Left lung (tissue), 10 donors: ENCODE measurements around the gene PLAAT1. TPM values are rescaled to one million over a fixed set of nuclear protein-coding genes. Genes with fewer than 3 reads are reported as not detected.

Source experiments
- ATAC-seq: fragments of 200-7000 bp; cut with Tn5 transposase; one replicate; pipeline ENCODE4 v1.9.1; 2020; ENCODE audit warnings: moderate library complexity
- DNase-seq, 4 donors: peaks; one replicate each; pipeline ENCODE4 v3.0.0-alpha.2; 2013 to 2020
- H3K27ac ChIP-seq, 2 donors: fragments of 200-600 bp; sonication (generic) in 1 of 2; one replicate each; pipeline versions ENCODE4 v1.5.0 to v1.8.0; 2020 to 2021
- H3K27me3 ChIP-seq, 2 donors: fragments of 200-600 bp; sonication (generic) in 1 of 2; one replicate each; pipeline versions ENCODE4 v1.5.0 to v1.8.0; 2020 to 2021
- H3K36me3 ChIP-seq, 2 donors: fragments of 200-600 bp; sonication (generic) in 1 of 2; one replicate each; pipeline versions ENCODE4 v1.5.0 to v1.8.0; 2020 to 2021
- H3K4me1 ChIP-seq, 2 donors: fragments of 200-600 bp; one replicate each; pipeline ENCODE4 v1.8.0; 2021
- H3K4me3 ChIP-seq, 2 donors: fragments of 200-600 bp; sonication (generic) in 1 of 2; one replicate each; pipeline versions ENCODE4 v1.5.0 to v1.8.0; 2020 to 2021; ENCODE audit warnings: mild to moderate bottlenecking in 1 of 2
- H3K9me3 ChIP-seq, 2 donors: fragments of 200-600 bp; sonication (generic) in 1 of 2; one replicate each; pipeline versions ENCODE4 v1.5.0 to v1.8.0; 2020 to 2021
- CTCF ChIP-seq, 2 donors: fragments of 200-600 bp; sonication (generic) in 1 of 2; IDR thresholded peaks; one replicate each; pipeline versions ENCODE4 v1.5.0 to v1.8.0; 2021; ENCODE audit warnings: antibody characterized with exemption in 2 of 2
- intact Hi-C, 2 donors: fragments of 100-400 bp; cut with DNase I; formaldehyde crosslinking; loops; one replicate each; pipeline versions ENCODE4 v1.11.2 to v1.14.2; 2022
- polyA plus RNA-seq, 6 donors: library from polyadenylated mRNA; unstranded; fragments of 120-200 nt; gene quantifications; one replicate each; pipeline ENCODE4 v1.2.1, GENCODE V29; 2013; ENCODE audit not compliant: insufficient read length in 6 of 6
- total RNA-seq, 2 donors: library from RNA; stranded (reverse); fragmentation: NEBNext Ultra II Directional; extraction: Animal tissue kit (Norgen Biotek cat#: 25700); gene quantifications; one replicate each; pipeline ENCODE4 v1.2.1, GENCODE V29; 2021
- donor health status: DM: no; HTN: yes; CAD: no.
- donor health status: DM: no; HTN: no; CAD: no.

The PLAAT1 gene
- total and polyA plus RNA-seq, 8 donors, result 0.20 to 0.95 (median 0.51) TPM; not detected in 1

GRCh38 chr3:193269343-193270028, 28.5 kb downstream of the PLAAT1 start:
- H3K27ac ChIP-seq, result no peak overlapping the region
- H3K9me3 ChIP-seq, result no peaks in the 10 kb centered on the region
- no peak overlapping the region for H3K4me3 ChIP-seq
- TF ChIP-seq CTCF (IDR thresholded peaks at IDR 0.05), result no peak
- no peaks in the 10 kb centered on the region for H3K36me3 ChIP-seq
- no peak for DNase-seq
- ATAC-seq, result peak; percentile 57
- intact Hi-C loops, result no loop called here
- no peaks in the 10 kb centered on the region for H3K4me1 ChIP-seq
- no peaks in the 10 kb centered on the region for H3K27me3 ChIP-seq

- no peak for TF ChIP-seq CTCF (IDR thresholded peaks at IDR 0.05)
Observed at GRCh38 chr3:193270451-193270850, 29.4 kb downstream of the PLAAT1 start.

DNA sequence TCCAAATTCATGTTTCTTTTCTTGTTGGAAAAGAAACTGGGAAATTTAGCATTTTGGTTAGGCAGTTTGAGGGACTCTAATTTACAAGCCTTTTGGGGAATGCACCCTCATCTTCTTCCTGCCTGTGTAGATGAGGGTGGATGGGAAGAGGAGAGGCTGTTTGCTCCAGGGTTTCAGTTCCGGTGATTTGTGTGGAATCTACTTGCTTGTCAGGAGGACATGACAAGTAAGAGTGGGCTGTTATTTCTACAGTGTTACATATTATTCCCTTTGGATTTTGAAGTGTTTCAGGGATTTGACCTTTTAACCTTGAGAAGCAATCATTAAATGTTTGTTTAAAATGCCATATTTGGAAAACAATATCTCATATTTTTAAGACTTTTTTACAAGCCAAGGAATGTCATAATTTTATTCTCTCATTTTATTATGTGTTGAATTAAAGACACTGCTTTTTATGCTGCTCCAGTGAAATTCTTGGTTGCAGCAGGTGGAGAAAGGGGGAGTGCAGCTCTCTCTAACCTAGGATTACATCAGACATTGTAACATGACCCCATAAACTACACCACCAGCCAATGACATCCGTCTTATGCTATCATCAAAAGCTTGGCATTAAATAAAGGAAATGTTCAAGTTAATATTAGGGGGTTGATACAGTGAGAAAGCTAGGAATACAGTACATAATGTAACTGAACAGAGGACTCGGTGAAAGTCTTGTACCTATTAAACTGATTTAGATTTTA, 30.2 kb downstream of the PLAAT1 start:
- intact Hi-C loops, result no loop called here
- H3K27ac ChIP-seq, result no peak overlapping the region

More at GRCh38 chr3:193270451-193270850, 29.4 kb downstream of the PLAAT1 start:
- intact Hi-C loops, result no loop called here
- no peaks in the 10 kb centered on the region for H3K4me1 ChIP-seq
- H3K36me3 ChIP-seq, result no peaks in the 10 kb centered on the region
- no peaks in the 10 kb centered on the region for H3K9me3 ChIP-seq
- H3K27me3 ChIP-seq, result no peaks in the 10 kb centered on the region
- no peak overlapping the region for H3K27ac ChIP-seq
- DNase-seq (no peak), ATAC-seq (no peak)
- no peak overlapping the region for H3K4me3 ChIP-seq

DNA sequence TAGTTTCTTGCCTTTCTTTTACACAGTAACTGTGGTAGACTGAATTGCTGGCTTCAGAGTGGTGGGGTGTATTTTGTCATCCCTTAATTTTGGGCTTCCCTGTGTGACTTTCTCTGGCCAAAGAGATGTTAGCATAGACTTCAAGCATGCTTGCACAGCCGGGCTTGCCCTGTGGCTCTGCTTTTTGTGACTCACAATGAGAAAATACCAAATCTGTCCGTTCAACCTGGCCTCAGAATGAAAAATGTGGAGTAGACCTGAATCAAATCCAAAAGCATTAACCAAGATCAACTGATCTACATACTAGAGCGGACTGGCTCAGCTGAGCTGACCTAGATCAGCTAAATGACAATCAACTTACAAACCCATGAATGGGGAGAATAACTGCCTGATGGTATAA, 51.4 kb downstream of the PLAAT1 start:
- no peak overlapping the region for H3K4me3 ChIP-seq
- H3K9me3 ChIP-seq, result peaks cover 0 to 20% of the 10 kb centered on the region in 2 donors
- intact Hi-C loops, result no loop called here
- H3K36me3 ChIP-seq, result no peaks in the 10 kb centered on the region
- no peaks in the 10 kb centered on the region for H3K4me1 ChIP-seq
- no peak for TF ChIP-seq CTCF (IDR thresholded peaks at IDR 0.05)
- ATAC-seq, result no peak
- no peak overlapping the region for H3K27ac ChIP-seq
- no peak for DNase-seq
- no peaks in the 10 kb centered on the region for H3K27me3 ChIP-seq

More for the DNA sequence above, 30.2 kb downstream of the PLAAT1 start:
- DNase-seq, result no peak
- Histone ChIP-seq H3K9me3 (no peaks in the 10 kb centered on the region), H3K36me3 (no peaks in the 10 kb centered on the region), H3K27me3 (no peaks in the 10 kb centered on the region), H3K4me3 (no peak overlapping the region), H3K4me1 (no peaks in the 10 kb centered on the region)
- ATAC-seq, result no peak
- TF ChIP-seq CTCF (IDR thresholded peaks at IDR 0.05), result no peak

DNA sequence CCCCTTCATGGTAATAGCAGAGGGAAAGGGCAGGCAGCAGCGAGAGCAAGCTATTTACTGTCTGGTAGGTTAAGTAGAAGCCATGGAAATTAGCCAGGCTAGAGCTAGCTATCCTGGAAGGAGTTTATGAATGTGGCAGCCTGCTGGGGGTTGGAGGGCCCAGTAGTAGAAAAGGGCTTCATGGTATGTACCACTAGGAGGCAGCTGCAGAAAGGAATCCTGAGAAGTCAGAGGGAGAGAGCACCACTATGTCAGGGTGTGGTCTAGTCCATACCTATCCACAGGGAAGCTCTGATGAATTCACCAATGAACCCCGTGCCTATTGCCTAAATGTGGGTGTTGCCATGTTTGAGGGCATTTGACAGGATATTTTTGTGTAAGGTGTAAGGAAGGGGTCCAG, 55.0 kb downstream of the PLAAT1 start:
- peaks cover 0 to 20% of the 10 kb centered on the region in 2 donors for H3K9me3 ChIP-seq
- no peaks in the 10 kb centered on the region for H3K36me3 ChIP-seq
- no peaks in the 10 kb centered on the region for H3K4me1 ChIP-seq
- H3K27me3 ChIP-seq, result no peaks in the 10 kb centered on the region
- no peak overlapping the region for H3K27ac ChIP-seq
- no peak for TF ChIP-seq CTCF (IDR thresholded peaks at IDR 0.05)
- DNase-seq (no peak), ATAC-seq (no peak)
- no peak overlapping the region for H3K4me3 ChIP-seq
- intact Hi-C loops, result no loop called here
